Measurements from ENCODE around the gene FHIT. TPM values are rescaled to one million over a fixed set of nuclear protein-coding genes. Genes with fewer than 3 reads are reported as not detected.

FHIT gene
- total RNA-seq, 1 donor from 2014 or later: 29.9 TPM

- DNase-seq (ENCODE audit: low spot score): no peak
- no peaks in the 10 kb centered on the region for H3K27me3 Mint-ChIP-seq (ENCODE audit: low read depth)
These were observed 1370.5 kb downstream of the FHIT start for GRCh38 chr3:59880717-59881116.

GRCh38 chr3:59879031-59879581, 1372.1 kb downstream of the FHIT start:
- Mint-ChIP-seq H3K27ac (peak overlapping the region; percentile 44), H3K27me3 (ENCODE audit: low read depth) (no peaks in the 10 kb centered on the region), H3K9me3 (no peaks in the 10 kb centered on the region), H3K4me1 (ENCODE audit: low read depth) (peaks cover 36% of the 10 kb centered on the region), H3K36me3 (ENCODE audit: low read depth) (peaks cover 36% of the 10 kb centered on the region), H3K4me3 (ENCODE audit: low read depth) (no peak overlapping the region)
- intact Hi-C loops (cut with micrococcal nuclease): loop anchor here (10.0 kb wide), 2 partner anchors 486 to 676 kb away; no protein-coding TSS in a partner anchor
- no peak for DNase-seq (ENCODE audit: low spot score)

More at GRCh38 chr3:59880717-59881116, 1370.5 kb downstream of the FHIT start:
- Mint-ChIP-seq H3K4me1 (ENCODE audit: low read depth) (peaks cover 47% of the 10 kb centered on the region), H3K36me3 (ENCODE audit: low read depth) (peaks cover 26% of the 10 kb centered on the region), H3K9me3 (no peaks in the 10 kb centered on the region), H3K4me3 (ENCODE audit: low read depth) (no peak overlapping the region), H3K27ac (no peak overlapping the region)
- intact Hi-C loops (cut with micrococcal nuclease): no loop called here

GRCh38 chr3:59878038-59878427, 1373.2 kb downstream of the FHIT start:
- Mint-ChIP-seq H3K4me3 (ENCODE audit: low read depth) (no peak overlapping the region), H3K9me3 (peaks cover 5% of the 10 kb centered on the region), H3K36me3 (ENCODE audit: low read depth) (peaks cover 43% of the 10 kb centered on the region), H3K27ac (no peak overlapping the region), H3K4me1 (ENCODE audit: low read depth) (peaks cover 47% of the 10 kb centered on the region), H3K27me3 (ENCODE audit: low read depth) (no peaks in the 10 kb centered on the region)
- intact Hi-C loops (cut with micrococcal nuclease): loop anchor here (10.0 kb wide), 2 partner anchors 487 to 677 kb away; no protein-coding TSS in a partner anchor
- no peak for DNase-seq (ENCODE audit: low spot score)

GRCh38 chr3:59877263-59878037, 1373.8 kb downstream of the FHIT start:
- Mint-ChIP-seq H3K4me1 (ENCODE audit: low read depth) (peaks cover 52% of the 10 kb centered on the region), H3K36me3 (ENCODE audit: low read depth) (peaks cover 46% of the 10 kb centered on the region), H3K9me3 (peaks cover 8% of the 10 kb centered on the region), H3K27ac (no peak overlapping the region), H3K27me3 (ENCODE audit: low read depth) (no peaks in the 10 kb centered on the region), H3K4me3 (ENCODE audit: low read depth) (no peak overlapping the region)
- no peak for DNase-seq (ENCODE audit: low spot score)
- intact Hi-C loops (cut with micrococcal nuclease): loop anchor here (10.0 kb wide), 2 partner anchors 487 to 677 kb away; no protein-coding TSS in a partner anchor

GRCh38 chr3:59876533-59877062, 1374.7 kb downstream of the FHIT start:
- Mint-ChIP-seq H3K27me3 (ENCODE audit: low read depth) (no peaks in the 10 kb centered on the region), H3K9me3 (peaks cover 8% of the 10 kb centered on the region), H3K4me1 (ENCODE audit: low read depth) (peaks cover 60% of the 10 kb centered on the region), H3K4me3 (ENCODE audit: low read depth) (no peak overlapping the region), H3K27ac (no peak overlapping the region), H3K36me3 (ENCODE audit: low read depth) (peaks cover 54% of the 10 kb centered on the region)
- no peak for DNase-seq (ENCODE audit: low spot score)
- intact Hi-C loops (cut with micrococcal nuclease): loop anchor here (10.0 kb wide), 2 partner anchors 488 to 678 kb away; no protein-coding TSS in a partner anchor

- intact Hi-C loops (cut with micrococcal nuclease): loop anchor here (5.0 to 10.0 kb wide), 3 partner anchors 209 to 681 kb away; no protein-coding TSS in a partner anchor
- no peak for DNase-seq (ENCODE audit: low spot score)
- H3K4me1 Mint-ChIP-seq (ENCODE audit: low read depth): peaks cover 52% of the 10 kb centered on the region
- H3K36me3 Mint-ChIP-seq (ENCODE audit: low read depth): peaks cover 59% of the 10 kb centered on the region
- H3K27me3 Mint-ChIP-seq (ENCODE audit: low read depth): no peaks in the 10 kb centered on the region
- peaks cover 15% of the 10 kb centered on the region for H3K9me3 Mint-ChIP-seq
- H3K4me3 Mint-ChIP-seq (ENCODE audit: low read depth): no peak overlapping the region
- peak overlapping the region; percentile 9 for H3K27ac Mint-ChIP-seq
These were observed 1377.5 kb downstream of the FHIT start for GRCh38 chr3:59873576-59874230.

GRCh38 chr3:59872128-59872527, 1379.1 kb downstream of the FHIT start:
- peaks cover 56% of the 10 kb centered on the region for H3K36me3 Mint-ChIP-seq (ENCODE audit: low read depth)
- H3K4me3 Mint-ChIP-seq (ENCODE audit: low read depth): no peak overlapping the region
- peak overlapping the region; percentile 52 for H3K27ac Mint-ChIP-seq
- DNase-seq (ENCODE audit: low spot score): no peak
- intact Hi-C loops (cut with micrococcal nuclease): loop anchor here (5.0 to 10.0 kb wide), 3 partner anchors 210 to 683 kb away; no protein-coding TSS in a partner anchor
- peaks cover 50% of the 10 kb centered on the region for H3K4me1 Mint-ChIP-seq (ENCODE audit: low read depth)
- no peaks in the 10 kb centered on the region for H3K27me3 Mint-ChIP-seq (ENCODE audit: low read depth)
- peaks cover 17% of the 10 kb centered on the region for H3K9me3 Mint-ChIP-seq

GRCh38 chr3:59867185-59868002, 1383.9 kb downstream of the FHIT start:
- peaks cover 34% of the 10 kb centered on the region for H3K9me3 Mint-ChIP-seq
- no peak for DNase-seq (ENCODE audit: low spot score)
- H3K36me3 Mint-ChIP-seq (ENCODE audit: low read depth): peaks cover 69% of the 10 kb centered on the region
- H3K4me3 Mint-ChIP-seq (ENCODE audit: low read depth): no peak overlapping the region
- H3K4me1 Mint-ChIP-seq (ENCODE audit: low read depth): peaks cover 42% of the 10 kb centered on the region
- no peaks in the 10 kb centered on the region for H3K27me3 Mint-ChIP-seq (ENCODE audit: low read depth)
- intact Hi-C loops (cut with micrococcal nuclease): loop anchor here (1.0 to 10.0 kb wide), 6 partner anchors 68 to 483 kb away; no protein-coding TSS in a partner anchor
- peak overlapping the region; percentile 67 for H3K27ac Mint-ChIP-seq

GRCh38 chr3:59866076-59866475, 1385.2 kb downstream of the FHIT start:
- Mint-ChIP-seq H3K27me3 (ENCODE audit: low read depth) (no peaks in the 10 kb centered on the region), H3K4me1 (ENCODE audit: low read depth) (peaks cover 31% of the 10 kb centered on the region), H3K27ac (peak overlapping the region; percentile 2), H3K4me3 (ENCODE audit: low read depth) (no peak overlapping the region), H3K9me3 (peaks cover 40% of the 10 kb centered on the region), H3K36me3 (ENCODE audit: low read depth) (peaks cover 67% of the 10 kb centered on the region)
- intact Hi-C loops (cut with micrococcal nuclease): loop anchor here (5.0 to 10.0 kb wide), 3 partner anchors 181 to 481 kb away; no protein-coding TSS in a partner anchor
- no peak for DNase-seq (ENCODE audit: low spot score)

GRCh38 chr3:59865351-59865750, 1385.9 kb downstream of the FHIT start:
- H3K4me1 Mint-ChIP-seq (ENCODE audit: low read depth): peaks cover 31% of the 10 kb centered on the region
- DNase-seq (ENCODE audit: low spot score): no peak
- intact Hi-C loops (cut with micrococcal nuclease): loop anchor here (5.0 to 10.0 kb wide), 3 partner anchors 182 to 481 kb away; no protein-coding TSS in a partner anchor

GRCh38 chr3:59862686-59863085, 1388.6 kb downstream of the FHIT start:
- Mint-ChIP-seq H3K4me3 (ENCODE audit: low read depth) (no peak overlapping the region), H3K27ac (no peak overlapping the region), H3K9me3 (peaks cover 31% of the 10 kb centered on the region), H3K4me1 (ENCODE audit: low read depth) (peaks cover 18% of the 10 kb centered on the region), H3K27me3 (ENCODE audit: low read depth) (no peaks in the 10 kb centered on the region), H3K36me3 (ENCODE audit: low read depth) (peaks cover 62% of the 10 kb centered on the region)
- no peak for DNase-seq (ENCODE audit: low spot score)
- intact Hi-C loops (cut with micrococcal nuclease): loop anchor here (10.0 kb wide), 1 partner anchor 478 kb away; no protein-coding TSS in a partner anchor

More at GRCh38 chr3:59865351-59865750, 1385.9 kb downstream of the FHIT start:
- H3K36me3 Mint-ChIP-seq (ENCODE audit: low read depth): peaks cover 74% of the 10 kb centered on the region
- no peak overlapping the region for H3K27ac Mint-ChIP-seq
- H3K27me3 Mint-ChIP-seq (ENCODE audit: low read depth): no peaks in the 10 kb centered on the region
- H3K4me3 Mint-ChIP-seq (ENCODE audit: low read depth): no peak overlapping the region
- H3K9me3 Mint-ChIP-seq: peaks cover 40% of the 10 kb centered on the region
